Keratinocyte (primary cell): ENCODE measurements around the gene INTS14.

Source experiments
- CTCF ChIP-seq, 3 experiments: IDR thresholded peaks in 1 of 3; conservative IDR thresholded peaks in 1 of 3; optimal IDR thresholded peaks in 1 of 3; 2 replicates in 2 of 3; 3 replicates in 1 of 3; pipeline versions ENCODE3 to v1.5.1; 2011; ENCODE audit warnings: low read length in 3 of 3, mild to moderate bottlenecking in 3 of 3, moderate library complexity in 2 of 3, control low read depth in 1 of 3, inconsistent platforms in 1 of 3; ENCODE audit not compliant: insufficient read depth in 2 of 3; ENCODE audit errors: extremely low read depth in 1 of 3
- EZH2 ChIP-seq: IDR thresholded peaks from one replicate; pipeline ENCODE4 v1.6.1; 2012; ENCODE audit warnings: inconsistent platforms, mild to moderate bottlenecking, low read length, moderate library complexity

GRCh38 chr15:65603559-65603958, 7.4 kb downstream of the INTS14 start:
- no peak for TF ChIP-seq CTCF (optimal IDR thresholded peaks at IDR 0.05 in 1 of 3, IDR thresholded peaks at IDR 0.05 in 1 of 3, conservative IDR thresholded peaks at IDR 0.05 in 1 of 3; ENCODE audit: extremely low read depth in 1 of 3, insufficient read depth in 2 of 3, low read length in 3 of 3)
- TF ChIP-seq EZH2: no peak
